ENCODE results near the gene NLN.

NLN gene

GRCh38 chr5:65791712-65792673 is 70.0 kb downstream of the NLN start:
- TF ChIP-seq CTCF (conservative IDR thresholded peaks at IDR 0.05; ENCODE audit: low read depth, low read length) = no peak
- DNase-seq (ENCODE audit: low read depth) = no peak
- no peak overlapping the region for H3K4me3 ChIP-seq (ENCODE audit: low read length)

DNA sequence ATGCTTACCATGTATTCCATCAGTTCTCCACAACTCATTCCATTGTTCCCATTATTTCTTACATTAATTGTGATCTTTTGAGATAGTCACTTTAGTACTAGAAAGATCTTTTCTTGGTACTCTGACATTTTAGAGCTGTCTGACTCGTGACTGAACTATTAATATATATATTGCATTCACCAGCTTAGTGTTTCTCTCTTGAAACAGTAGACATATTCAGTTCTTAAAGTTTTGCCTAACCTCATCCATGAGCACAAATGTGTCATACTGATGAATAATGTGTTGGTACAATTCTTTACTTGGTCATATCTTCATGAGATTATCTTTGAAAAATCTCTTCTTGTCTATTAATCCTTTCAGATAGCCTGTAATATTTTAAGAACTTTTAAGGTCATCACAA is 74.3 kb downstream of the NLN start:
- no peak for TF ChIP-seq CTCF (conservative IDR thresholded peaks at IDR 0.05; ENCODE audit: low read depth, low read length)
- no peak overlapping the region for H3K4me3 ChIP-seq (ENCODE audit: low read length)
- DNase-seq (ENCODE audit: low read depth) = no peak

GRCh38 chr5:65796751-65797316 is 74.8 kb downstream of the NLN start:
- no peak overlapping the region for H3K4me3 ChIP-seq (ENCODE audit: low read length)
- DNase-seq (ENCODE audit: low read depth) = no peak
- TF ChIP-seq CTCF (conservative IDR thresholded peaks at IDR 0.05; ENCODE audit: low read depth, low read length) = no peak

- TF ChIP-seq CTCF (conservative IDR thresholded peaks at IDR 0.05; ENCODE audit: low read depth, low read length) = no peak
- DNase-seq (ENCODE audit: low read depth) = no peak
- H3K4me3 ChIP-seq (ENCODE audit: low read length) = no peak overlapping the region
Observed at GRCh38 chr5:65797481-65797880, 75.5 kb downstream of the NLN start.

GRCh38 chr5:65799857-65800256 is 77.9 kb downstream of the NLN start:
- H3K4me3 ChIP-seq (ENCODE audit: low read length) = no peak overlapping the region
- TF ChIP-seq CTCF (conservative IDR thresholded peaks at IDR 0.05; ENCODE audit: low read depth, low read length) = no peak

GRCh38 chr5:65800775-65801174 is 78.8 kb downstream of the NLN start:
- H3K4me3 ChIP-seq (ENCODE audit: low read length) = no peak overlapping the region
- no peak for TF ChIP-seq CTCF (conservative IDR thresholded peaks at IDR 0.05; ENCODE audit: low read depth, low read length)
- DNase-seq (ENCODE audit: low read depth) = no peak

More at GRCh38 chr5:65799857-65800256, 77.9 kb downstream of the NLN start:
- DNase-seq (ENCODE audit: low read depth) = no peak
